Mammary epithelial cell (primary cell): Measurements from ENCODE around the gene HAS3.

Source experiments
- CTCF ChIP-seq, 2 donors: IDR thresholded peaks in 1 of 2; conservative IDR thresholded peaks in 1 of 2; 2 replicates each; pipeline ENCODE4 v1.5.1; 2011 to 2012; ENCODE audit warnings: inconsistent platforms in 2 of 2, low read length in 2 of 2, mild to moderate bottlenecking in 2 of 2, control low read depth in 1 of 2, low read depth in 1 of 2; ENCODE audit not compliant: insufficient read depth in 1 of 2; ENCODE audit errors: extremely low read depth in 1 of 2
- EZH2 ChIP-seq: IDR thresholded peaks from 2 replicates; pipeline ENCODE4 v1.6.1; 2012; ENCODE audit warnings: low read length, inconsistent platforms, borderline replicate concordance

- TF ChIP-seq CTCF (conservative IDR thresholded peaks at IDR 0.05 in 1 of 2, IDR thresholded peaks at IDR 0.05 in 1 of 2; ENCODE audit: extremely low read depth in 1 of 2, insufficient read depth in 1 of 2, low read depth in 1 of 2, low read length in 2 of 2) (no peak), EZH2 (no peak)
These were observed 27.2 kb downstream of the HAS3 start, which contains the start of the genes CHTF8 and UTP4 for GRCh38 chr16:69132424-69133252.
